HepG2 (cell line): ENCODE results near the gene NEURL1B. TPM values are rescaled to one million over a fixed set of nuclear protein-coding genes. Genes with fewer than 3 reads are reported as not detected.

ENCODE experiments used
- EP300 ChIP-seq, 3 experiments: sonication (generic) in 1 of 3; formaldehyde crosslinking in 1 of 3; IDR thresholded peaks; 2 replicates each; pipeline versions ENCODE4 v1.5.1 to v1.6.1; 2011 to 2020; ENCODE audit warnings: low read depth in 2 of 3, low read length in 2 of 3, borderline replicate concordance in 1 of 3, improper control_type of control experiment in 1 of 3, mild to moderate bottlenecking in 1 of 3, missing genetic modification reagents in 1 of 3, moderate library complexity in 1 of 3
- GATAD1 ChIP-seq: IDR thresholded peaks from 2 replicates; pipeline ENCODE4 v1.6.1; 2016; ENCODE audit warnings: missing genetic modification reagents, missing compliant biosample characterization
- GTF2F1 ChIP-seq: fragments of 150-350 bp; IDR thresholded peaks from 2 replicates; pipeline ENCODE4 v1.6.1; 2014; ENCODE audit warnings: low read length
- SP5 ChIP-seq: IDR thresholded peaks from 2 replicates; pipeline ENCODE4 v1.6.1; 2016; ENCODE audit warnings: low read depth, borderline replicate concordance
- ZNF720 ChIP-seq: sonication (generic); formaldehyde crosslinking; IDR thresholded peaks from 2 replicates; pipeline ENCODE4 v1.4.0; 2020; ENCODE audit warnings: missing genetic modification reagents
- polyA plus RNA-seq, 8 experiments: library from polyadenylated mRNA; depleted of rRNA in 3 of 8; stranded (reverse) in 7 of 8; unstranded in 1 of 8; fragments of >200 nt; fragmentation: Illumina TruSeq in 4 of 8; extraction: Trizol in 4 of 8; gene quantifications; 2 replicates each; pipeline versions ENCODE4 v1.2.1 to v1.2.3, GENCODE V29; 2011 to 2016; ENCODE audit warnings: low read depth in 4 of 8, missing spikeins in 1 of 8, mixed read lengths in 1 of 8; ENCODE audit not compliant: insufficient read depth in 1 of 8
- total RNA-seq, 5 experiments: library from RNA; depleted of rRNA; stranded (reverse); fragments of >200 nt; fragmentation: Illumina TruSeq; extraction: Trizol; gene quantifications; 2 replicates each; pipeline ENCODE4 v1.2.3, GENCODE V29; 2016; ENCODE audit warnings: low read depth in 1 of 5
- TF ChIP-seq, protein P1 (sequence below), 2 experiments: sonication (generic) in 1 of 2; formaldehyde crosslinking in 1 of 2; IDR thresholded peaks; 2 replicates each; pipeline versions ENCODE4 v1.6.1 to v1.9.0; 2014 to 2022; ENCODE audit warnings: antibody characterized with exemption in 1 of 2, borderline replicate concordance in 1 of 2, inconsistent platforms in 1 of 2, low read depth in 1 of 2, missing genetic modification reagents in 1 of 2
- TF ChIP-seq, protein P2 (sequence below): sonication (generic); formaldehyde crosslinking; IDR thresholded peaks from 2 replicates; pipeline ENCODE4 v1.5.0; 2020; ENCODE audit warnings: mild to moderate bottlenecking, missing genetic modification reagents

NEURL1B gene
- total and polyA plus RNA-seq, 2 of the 13 experiments (the other 11 are each of a cell fraction or from before 2014, with no cell fraction given), result 0.09 to 0.13 TPM

DNA sequence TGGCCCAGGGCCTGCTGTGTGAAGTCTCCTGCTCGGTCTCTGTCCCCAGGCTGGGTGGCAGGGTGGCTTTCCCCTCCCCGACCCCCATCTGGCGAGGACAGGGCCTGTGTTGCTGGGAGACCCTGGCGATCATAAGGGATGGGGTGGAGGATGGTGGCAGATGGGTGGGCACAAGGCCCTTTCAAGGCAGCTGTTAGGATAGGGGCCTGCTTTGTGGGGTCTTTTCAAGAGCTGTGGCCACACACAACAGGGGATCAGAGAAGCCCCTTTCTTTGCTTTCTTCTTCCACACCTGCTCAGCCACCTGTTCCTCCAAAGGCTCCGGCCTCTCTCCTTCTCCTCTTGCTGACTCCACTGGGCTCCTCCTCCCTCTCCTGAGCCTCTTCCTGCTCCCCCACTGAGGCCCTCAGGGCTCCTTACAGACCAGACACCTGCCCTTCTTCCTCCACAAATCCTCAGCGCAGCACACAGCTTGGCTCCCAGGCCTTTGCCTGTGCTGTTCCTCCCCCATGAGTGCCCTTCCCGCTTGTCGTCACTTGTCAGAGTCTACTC is 15.0 kb upstream of the NEURL1B start (continued):
- TF ChIP-seq, protein P1, sequence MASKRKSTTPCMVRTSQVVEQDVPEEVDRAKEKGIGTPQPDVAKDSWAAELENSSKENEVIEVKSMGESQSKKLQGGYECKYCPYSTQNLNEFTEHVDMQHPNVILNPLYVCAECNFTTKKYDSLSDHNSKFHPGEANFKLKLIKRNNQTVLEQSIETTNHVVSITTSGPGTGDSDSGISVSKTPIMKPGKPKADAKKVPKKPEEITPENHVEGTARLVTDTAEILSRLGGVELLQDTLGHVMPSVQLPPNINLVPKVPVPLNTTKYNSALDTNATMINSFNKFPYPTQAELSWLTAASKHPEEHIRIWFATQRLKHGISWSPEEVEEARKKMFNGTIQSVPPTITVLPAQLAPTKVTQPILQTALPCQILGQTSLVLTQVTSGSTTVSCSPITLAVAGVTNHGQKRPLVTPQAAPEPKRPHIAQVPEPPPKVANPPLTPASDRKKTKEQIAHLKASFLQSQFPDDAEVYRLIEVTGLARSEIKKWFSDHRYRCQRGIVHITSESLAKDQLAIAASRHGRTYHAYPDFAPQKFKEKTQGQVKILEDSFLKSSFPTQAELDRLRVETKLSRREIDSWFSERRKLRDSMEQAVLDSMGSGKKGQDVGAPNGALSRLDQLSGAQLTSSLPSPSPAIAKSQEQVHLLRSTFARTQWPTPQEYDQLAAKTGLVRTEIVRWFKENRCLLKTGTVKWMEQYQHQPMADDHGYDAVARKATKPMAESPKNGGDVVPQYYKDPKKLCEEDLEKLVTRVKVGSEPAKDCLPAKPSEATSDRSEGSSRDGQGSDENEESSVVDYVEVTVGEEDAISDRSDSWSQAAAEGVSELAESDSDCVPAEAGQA (IDR thresholded peaks at IDR 0.05; ENCODE audit: low read depth), result no peak
- TF ChIP-seq, protein P1 (CRISPR knock-in tag; IDR thresholded peaks at IDR 0.05; ENCODE audit: borderline replicate concordance), result no peak
- TF ChIP-seq SP5, result no peak
- TF ChIP-seq, protein P2, sequence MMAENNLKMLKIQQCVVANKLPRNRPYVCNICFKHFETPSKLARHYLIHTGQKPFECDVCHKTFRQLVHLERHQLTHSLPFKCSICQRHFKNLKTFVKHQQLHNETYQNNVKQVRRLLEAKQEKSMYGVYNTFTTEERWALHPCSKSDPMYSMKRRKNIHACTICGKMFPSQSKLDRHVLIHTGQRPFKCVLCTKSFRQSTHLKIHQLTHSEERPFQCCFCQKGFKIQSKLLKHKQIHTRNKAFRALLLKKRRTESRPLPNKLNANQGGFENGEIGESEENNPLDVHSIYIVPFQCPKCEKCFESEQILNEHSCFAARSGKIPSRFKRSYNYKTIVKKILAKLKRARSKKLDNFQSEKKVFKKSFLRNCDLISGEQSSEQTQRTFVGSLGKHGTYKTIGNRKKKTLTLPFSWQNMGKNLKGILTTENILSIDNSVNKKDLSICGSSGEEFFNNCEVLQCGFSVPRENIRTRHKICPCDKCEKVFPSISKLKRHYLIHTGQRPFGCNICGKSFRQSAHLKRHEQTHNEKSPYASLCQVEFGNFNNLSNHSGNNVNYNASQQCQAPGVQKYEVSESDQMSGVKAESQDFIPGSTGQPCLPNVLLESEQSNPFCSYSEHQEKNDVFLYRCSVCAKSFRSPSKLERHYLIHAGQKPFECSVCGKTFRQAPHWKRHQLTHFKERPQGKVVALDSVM (CRISPR knock-in tag), result no peak
- TF ChIP-seq GTF2F1, result no peak
- TF ChIP-seq ZNF720 (CRISPR knock-in tag), result no peak
- TF ChIP-seq EP300 (IDR thresholded peaks at IDR 0.05; ENCODE audit: low read depth in 2 of 2, low read length in 2 of 2), result no peak
- TF ChIP-seq EP300 (CRISPR knock-in tag; IDR thresholded peaks at IDR 0.05; ENCODE audit: borderline replicate concordance), result no peak
- no peak for TF ChIP-seq GATAD1 (CRISPR knock-in tag)
